Measurements from ENCODE around the gene GLP2R.

GRCh38 chr17:9937241-9937761 lies 111.6 kb downstream of the GLP2R start:
- TF ChIP-seq, protein P1, sequence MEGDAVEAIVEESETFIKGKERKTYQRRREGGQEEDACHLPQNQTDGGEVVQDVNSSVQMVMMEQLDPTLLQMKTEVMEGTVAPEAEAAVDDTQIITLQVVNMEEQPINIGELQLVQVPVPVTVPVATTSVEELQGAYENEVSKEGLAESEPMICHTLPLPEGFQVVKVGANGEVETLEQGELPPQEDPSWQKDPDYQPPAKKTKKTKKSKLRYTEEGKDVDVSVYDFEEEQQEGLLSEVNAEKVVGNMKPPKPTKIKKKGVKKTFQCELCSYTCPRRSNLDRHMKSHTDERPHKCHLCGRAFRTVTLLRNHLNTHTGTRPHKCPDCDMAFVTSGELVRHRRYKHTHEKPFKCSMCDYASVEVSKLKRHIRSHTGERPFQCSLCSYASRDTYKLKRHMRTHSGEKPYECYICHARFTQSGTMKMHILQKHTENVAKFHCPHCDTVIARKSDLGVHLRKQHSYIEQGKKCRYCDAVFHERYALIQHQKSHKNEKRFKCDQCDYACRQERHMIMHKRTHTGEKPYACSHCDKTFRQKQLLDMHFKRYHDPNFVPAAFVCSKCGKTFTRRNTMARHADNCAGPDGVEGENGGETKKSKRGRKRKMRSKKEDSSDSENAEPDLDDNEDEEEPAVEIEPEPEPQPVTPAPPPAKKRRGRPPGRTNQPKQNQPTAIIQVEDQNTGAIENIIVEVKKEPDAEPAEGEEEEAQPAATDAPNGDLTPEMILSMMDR (IDR thresholded peaks at IDR 0.05), result no peak
- no peak for TF ChIP-seq POLR2AphosphoS5 (IDR thresholded peaks at IDR 0.05)
- TF ChIP-seq POLR2A (IDR thresholded peaks at IDR 0.05), result no peak
